GM19351 (cell line): ENCODE measurements around the gene EIPR1.

ENCODE experiments used
- ATAC-seq: cut with Tn5 transposase; IDR thresholded peaks from one replicate; pipeline ENCODE4 v1.9.1; 2021; ENCODE audit warnings: mild to moderate bottlenecking, moderate library complexity; ENCODE audit not compliant: unreplicated experiment

Gene EIPR1

GRCh38 chr2:3377612-3378432, at the start of gene EIPR1:
Gene EIPR1, minus strand, starts transcription at chr2:3377818. Its CDS starts 129 bp downstream, at chr2:3377689.
- peak; percentile 76 for ATAC-seq

- peak; percentile 80 for ATAC-seq
These were observed 49.7 kb upstream of the EIPR1 start for GRCh38 chr2:3427272-3427671.

GRCh38 chr2:3426615-3427014, 49.0 kb upstream of the EIPR1 start:
- ATAC-seq: no peak

GRCh38 chr2:3424171-3424795, 46.7 kb upstream of the EIPR1 start:
- ATAC-seq: no peak

DNA sequence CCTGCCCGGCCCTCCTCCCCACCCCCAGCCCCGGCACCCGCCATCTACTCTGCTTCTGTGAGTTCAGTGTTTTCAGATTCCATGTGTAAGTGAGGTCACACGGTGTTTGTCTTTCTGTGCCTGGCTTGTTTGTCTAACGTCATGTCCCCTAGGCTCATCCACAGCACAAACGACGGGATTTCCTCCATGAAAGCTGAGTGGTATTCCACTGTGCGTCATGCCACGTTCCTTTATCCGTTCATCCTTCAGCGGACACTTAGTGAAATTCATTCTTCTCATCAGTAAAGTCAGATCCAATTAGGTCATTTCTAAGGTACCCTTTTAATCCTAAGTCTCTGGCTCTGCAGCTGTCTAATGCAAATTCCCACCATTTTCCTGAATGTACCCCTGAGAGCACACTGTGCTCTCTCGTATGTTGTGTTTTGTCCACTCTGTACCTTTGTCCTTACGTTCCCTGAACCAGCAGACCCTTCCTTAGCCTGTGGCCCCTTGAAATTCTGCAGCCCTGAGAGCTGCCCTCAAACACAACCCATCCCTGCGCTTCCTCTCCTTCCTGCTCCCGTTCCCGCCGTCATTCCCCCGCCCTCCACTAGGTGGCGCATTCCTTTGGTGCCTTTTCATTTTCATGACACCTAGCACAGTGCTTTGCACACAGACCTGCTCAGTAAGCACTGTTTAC, 46.0 kb upstream of the EIPR1 start:
- peak; percentile 56 for ATAC-seq

DNA sequence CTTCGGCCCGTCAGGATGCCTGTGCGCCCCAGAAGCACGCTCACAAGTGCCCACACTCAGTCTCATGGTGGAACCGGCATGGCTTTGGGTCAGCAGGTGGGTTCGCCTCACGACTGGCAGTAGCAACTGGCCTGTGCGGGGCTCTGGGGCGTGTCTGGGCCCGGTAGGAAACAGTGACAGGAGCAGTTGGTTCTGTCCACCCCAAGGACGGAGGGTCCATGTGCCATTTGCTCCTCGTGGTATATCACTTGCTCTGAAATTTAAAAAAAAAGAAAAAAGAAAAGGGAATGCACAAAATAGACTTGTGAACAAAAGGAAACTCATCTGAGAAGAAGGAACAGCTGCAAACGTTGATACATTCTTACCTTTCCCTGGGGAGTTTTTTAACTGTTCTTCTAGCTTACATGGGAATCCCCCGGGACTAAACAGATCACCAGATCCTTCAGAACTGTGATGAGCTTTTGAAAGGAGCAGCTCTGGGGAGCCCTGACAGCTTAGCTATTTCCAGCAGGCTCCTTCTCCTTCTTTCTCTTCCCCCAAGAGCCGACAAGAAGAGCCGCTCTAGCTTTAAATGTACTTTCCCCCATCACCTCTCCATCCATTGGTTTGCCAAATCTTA, 44.7 kb upstream of the EIPR1 start:
- no peak for ATAC-seq

DNA sequence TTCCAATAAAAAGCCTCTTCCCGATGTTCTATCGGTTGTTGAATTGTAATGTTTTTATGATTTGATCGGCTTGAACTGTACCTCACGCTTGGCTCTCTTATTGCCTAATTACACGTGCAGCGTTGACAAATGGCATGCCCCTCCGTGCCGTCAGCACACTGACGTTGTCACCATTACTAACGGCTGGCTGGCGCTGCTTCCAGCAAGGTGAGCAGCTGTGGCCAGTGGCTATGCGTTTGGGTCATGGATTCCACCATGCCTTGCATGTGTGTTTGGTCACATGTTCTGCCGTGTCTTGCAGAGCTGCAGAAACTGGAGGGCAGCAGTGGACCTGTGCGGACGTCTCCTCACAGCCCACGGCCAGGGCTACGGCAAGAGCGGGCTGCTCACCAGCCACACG, 44.0 kb upstream of the EIPR1 start:
- no peak for ATAC-seq

- ATAC-seq: no peak
These were observed 43.3 kb upstream of the EIPR1 start for GRCh38 chr2:3420769-3421397.

GRCh38 chr2:3420076-3420768, 42.6 kb upstream of the EIPR1 start:
- no peak for ATAC-seq

GRCh38 chr2:3418766-3419404, 41.3 kb upstream of the EIPR1 start:
- ATAC-seq: no peak

- ATAC-seq: no peak
These were observed 36.7 kb upstream of the EIPR1 start for GRCh38 chr2:3414133-3414860.

DNA sequence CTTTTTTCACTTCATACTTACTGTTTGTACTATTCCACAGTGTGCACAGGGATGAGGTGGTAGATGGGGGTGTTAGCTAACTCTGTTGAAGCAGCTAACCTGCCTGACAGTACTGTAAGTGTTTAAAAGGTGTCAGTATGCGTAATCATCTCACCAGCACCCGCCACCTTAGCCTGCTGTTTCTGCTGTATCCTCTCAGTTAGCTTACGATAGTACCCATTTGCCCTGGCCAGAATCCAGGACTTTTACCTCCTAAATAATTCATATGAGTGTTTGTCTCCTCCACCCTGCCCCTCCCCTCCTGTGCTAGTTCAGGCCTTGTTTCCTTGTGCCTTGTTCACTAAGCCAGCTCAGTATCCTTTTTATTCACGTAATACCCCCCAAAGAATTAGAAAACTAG, 36.1 kb upstream of the EIPR1 start:
- ATAC-seq: no peak

DNA sequence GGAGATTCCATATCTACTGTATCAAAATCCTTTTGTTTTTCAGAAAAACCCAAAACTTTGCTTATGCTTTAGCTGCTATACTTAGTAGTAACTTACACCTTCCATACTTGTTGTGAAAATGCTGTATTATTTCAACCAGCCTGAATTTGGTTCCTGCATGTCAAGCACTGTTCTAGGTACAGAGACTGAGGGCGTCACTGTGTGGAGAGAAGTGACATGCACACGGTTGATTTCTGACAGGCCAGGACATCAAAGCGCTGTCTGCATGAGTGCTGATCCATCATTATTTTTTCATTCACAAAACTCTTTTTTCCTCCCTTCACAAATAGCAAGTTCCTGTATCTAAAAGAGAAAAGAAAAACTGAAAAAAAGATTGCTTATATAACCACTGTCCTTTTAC, 33.5 kb upstream of the EIPR1 start:
- ATAC-seq: no peak

GRCh38 chr2:3409627-3410170, 32.1 kb upstream of the EIPR1 start:
- ATAC-seq: peak; percentile 39

GRCh38 chr2:3408781-3409180, 31.2 kb upstream of the EIPR1 start:
- no peak for ATAC-seq

GRCh38 chr2:3406501-3406900, 28.9 kb upstream of the EIPR1 start:
- ATAC-seq: no peak

DNA sequence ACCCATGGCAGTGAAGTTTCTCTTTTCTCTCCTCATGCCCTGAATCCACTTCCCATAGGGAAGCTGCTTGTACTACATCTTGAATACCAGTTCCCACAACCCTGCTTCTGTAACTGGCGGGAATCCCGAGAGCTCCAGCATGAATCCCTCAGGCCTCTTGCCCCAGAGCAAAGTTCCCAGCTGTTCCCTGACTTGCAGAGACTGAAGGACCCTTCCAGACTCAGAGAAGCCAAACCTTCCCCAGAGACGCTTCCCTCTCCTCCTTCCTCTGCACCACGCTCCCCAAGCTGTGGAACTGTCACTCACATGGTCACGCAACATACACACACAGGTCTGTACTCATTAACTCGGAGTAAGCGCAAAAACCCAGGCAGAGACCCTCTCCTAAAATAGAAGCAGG, 28.3 kb upstream of the EIPR1 start:
- no peak for ATAC-seq

DNA sequence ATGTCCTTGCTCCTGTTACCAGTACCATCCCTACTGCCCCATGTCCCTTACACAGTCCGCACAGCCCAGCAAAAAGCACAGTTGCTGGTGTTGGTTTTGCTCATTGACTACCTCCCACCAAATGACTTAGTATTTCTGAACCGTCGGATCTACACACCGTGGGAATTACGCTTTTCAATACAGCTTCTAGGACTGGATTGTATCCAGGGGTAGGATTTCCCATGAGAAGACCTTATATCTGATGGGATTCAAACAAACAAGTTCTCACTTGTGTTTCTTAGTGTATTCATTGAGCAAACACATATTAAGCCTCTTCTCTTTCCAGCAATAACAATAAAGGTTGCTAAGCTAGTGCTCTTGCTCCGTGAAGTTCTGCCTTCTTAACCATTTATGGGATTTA, 27.7 kb upstream of the EIPR1 start:
- ATAC-seq: no peak

DNA sequence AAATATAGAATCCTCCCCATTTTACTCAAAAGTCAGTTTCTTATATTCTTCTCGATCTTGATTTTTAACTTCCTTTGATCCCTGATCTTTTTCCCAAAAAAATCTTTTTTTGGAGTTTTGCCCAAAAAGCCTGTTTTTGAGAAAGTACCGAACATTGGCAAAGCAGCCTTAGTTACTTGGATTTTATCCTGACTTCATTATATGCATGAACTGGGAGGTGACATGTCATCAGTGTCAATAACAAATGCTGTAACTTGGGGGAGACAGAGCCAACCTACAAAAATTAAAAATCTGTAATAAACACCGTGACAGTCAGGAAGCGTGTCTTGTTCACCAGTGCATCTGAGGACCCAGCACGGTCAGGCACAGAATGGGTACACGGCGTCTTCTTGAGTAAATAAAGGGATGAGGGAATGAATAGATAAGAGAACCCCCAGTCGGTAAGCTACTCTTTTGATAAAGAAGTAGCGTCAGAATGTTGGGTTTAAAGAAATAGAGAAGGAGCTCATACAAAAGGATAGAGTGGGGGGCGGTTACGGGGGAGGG, 26.8 kb upstream of the EIPR1 start:
- ATAC-seq: no peak
